ENCODE measurements around the gene RAD51B.

RAD51B gene

GRCh38 chr14:68342216-68342763 is 522.7 kb downstream of the RAD51B start:
- DNase-seq (ENCODE audit: low spot score) (no peak), ATAC-seq (ENCODE audit: low read depth) (no peak)
- no peak for TF ChIP-seq CTCF (IDR thresholded peaks at IDR 0.05; ENCODE audit: poor library complexity, severe bottlenecking)
- Histone ChIP-seq H3K36me3 (ENCODE audit: low read depth) (no peaks in the 10 kb centered on the region), H3K27ac (ENCODE audit: poor library complexity, severe bottlenecking) (no peak overlapping the region), H3K4me1 (ENCODE audit: insufficient read depth, poor library complexity, severe bottlenecking) (no peaks in the 10 kb centered on the region), H3K4me3 (ENCODE audit: severe bottlenecking) (no peak overlapping the region), H3K27me3 (ENCODE audit: insufficient read depth, poor library complexity, severe bottlenecking) (no peaks in the 10 kb centered on the region), H3K9me3 (ENCODE audit: severe bottlenecking) (no peaks in the 10 kb centered on the region)

GRCh38 chr14:68343534-68344118 is 524.0 kb downstream of the RAD51B start:
- H3K36me3 ChIP-seq (ENCODE audit: low read depth) = no peaks in the 10 kb centered on the region
- H3K4me3 ChIP-seq (ENCODE audit: severe bottlenecking) = no peak overlapping the region
- no peak for TF ChIP-seq CTCF (IDR thresholded peaks at IDR 0.05; ENCODE audit: poor library complexity, severe bottlenecking)
- no peaks in the 10 kb centered on the region for H3K27me3 ChIP-seq (ENCODE audit: insufficient read depth, poor library complexity, severe bottlenecking)
- H3K9me3 ChIP-seq (ENCODE audit: severe bottlenecking) = no peaks in the 10 kb centered on the region
- ATAC-seq (ENCODE audit: low read depth) = no peak
- H3K4me1 ChIP-seq (ENCODE audit: insufficient read depth, poor library complexity, severe bottlenecking) = no peaks in the 10 kb centered on the region
- H3K27ac ChIP-seq (ENCODE audit: poor library complexity, severe bottlenecking) = no peak overlapping the region
- DNase-seq (ENCODE audit: low spot score) = no peak

GRCh38 chr14:68345738-68346137 is 526.2 kb downstream of the RAD51B start:
- H3K9me3 ChIP-seq (ENCODE audit: severe bottlenecking) = no peaks in the 10 kb centered on the region
- H3K27me3 ChIP-seq (ENCODE audit: insufficient read depth, poor library complexity, severe bottlenecking) = no peaks in the 10 kb centered on the region
- H3K36me3 ChIP-seq (ENCODE audit: low read depth) = no peaks in the 10 kb centered on the region
- ATAC-seq (ENCODE audit: low read depth) (no peak), DNase-seq (ENCODE audit: low spot score) (no peak)
- TF ChIP-seq CTCF (IDR thresholded peaks at IDR 0.05; ENCODE audit: poor library complexity, severe bottlenecking) = no peak
- no peak overlapping the region for H3K4me3 ChIP-seq (ENCODE audit: severe bottlenecking)
- no peak overlapping the region for H3K27ac ChIP-seq (ENCODE audit: poor library complexity, severe bottlenecking)
- H3K4me1 ChIP-seq (ENCODE audit: insufficient read depth, poor library complexity, severe bottlenecking) = no peaks in the 10 kb centered on the region

- no peak for DNase-seq (ENCODE audit: low spot score)
- Histone ChIP-seq H3K4me1 (ENCODE audit: insufficient read depth, poor library complexity, severe bottlenecking) (no peaks in the 10 kb centered on the region), H3K27ac (ENCODE audit: poor library complexity, severe bottlenecking) (no peak overlapping the region), H3K36me3 (ENCODE audit: low read depth) (no peaks in the 10 kb centered on the region), H3K27me3 (ENCODE audit: insufficient read depth, poor library complexity, severe bottlenecking) (no peaks in the 10 kb centered on the region), H3K4me3 (ENCODE audit: severe bottlenecking) (no peak overlapping the region), H3K9me3 (ENCODE audit: severe bottlenecking) (no peaks in the 10 kb centered on the region)
- no peak for ATAC-seq (ENCODE audit: low read depth)
- no peak for TF ChIP-seq CTCF (IDR thresholded peaks at IDR 0.05; ENCODE audit: poor library complexity, severe bottlenecking)
These were observed 527.2 kb downstream of the RAD51B start for GRCh38 chr14:68346556-68347343.

All from RWPE2 (cell line).